Ecto neural progenitor cell (in vitro differentiated cells): Measurements from ENCODE around the gene NAA60.
"Not testable (repeated sequence)": the region's sequence is repeated elsewhere in the genome, so short reads cannot be mapped to it uniquely, and the experiment has no call there.

Experiments used
- DNase-seq: peaks from one replicate; pipeline ENCODE4 v3.0.0-alpha.2; 2018; ENCODE audit warnings: low spot score

The NAA60 gene

GRCh38 chr16:3511286-3512180 lies 68.1 kb downstream of the NAA60 start:
- no peak for DNase-seq

- no peak for DNase-seq
These were observed 70.6 kb downstream of the NAA60 start for GRCh38 chr16:3513892-3514583.

DNA sequence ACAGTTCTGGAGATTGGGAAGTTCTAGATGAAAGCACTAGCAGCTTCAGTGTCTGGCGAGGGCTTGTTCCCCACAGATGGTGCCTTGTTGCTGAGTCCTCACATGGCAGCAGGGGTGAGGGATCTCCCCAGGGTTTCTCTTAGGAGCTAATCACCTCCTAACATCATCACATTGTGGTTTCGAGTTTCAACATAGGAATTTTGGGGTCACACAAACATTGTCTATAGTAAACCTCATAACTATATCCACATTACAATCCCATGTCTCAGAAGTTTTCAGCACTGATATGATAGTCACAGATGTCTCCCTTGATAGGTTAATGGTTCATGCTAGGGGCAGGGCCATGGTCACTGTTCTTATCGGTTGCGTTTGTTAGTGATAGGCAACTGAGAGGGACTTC lies 71.1 kb downstream of the NAA60 start:
- no peak for DNase-seq

DNA sequence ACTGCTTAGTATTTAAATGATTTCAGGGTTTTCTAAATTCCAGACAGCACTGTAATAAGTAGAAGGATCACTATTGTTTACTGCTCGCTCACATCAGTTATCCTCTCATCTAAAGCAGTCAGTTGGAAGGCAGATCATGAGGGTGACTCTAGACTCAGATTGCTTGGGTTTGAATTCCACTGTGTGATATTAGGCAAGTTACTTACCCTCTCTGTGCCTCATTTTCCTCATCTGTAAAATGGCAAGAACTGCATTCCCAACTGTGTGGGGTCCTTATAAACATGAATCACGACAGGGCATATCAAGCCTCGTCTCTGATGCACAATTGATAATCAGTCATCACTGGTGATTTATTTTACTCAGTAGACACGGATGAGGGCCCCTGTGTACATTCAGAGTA lies 72.4 kb downstream of the NAA60 start:
- no peak for DNase-seq

DNA sequence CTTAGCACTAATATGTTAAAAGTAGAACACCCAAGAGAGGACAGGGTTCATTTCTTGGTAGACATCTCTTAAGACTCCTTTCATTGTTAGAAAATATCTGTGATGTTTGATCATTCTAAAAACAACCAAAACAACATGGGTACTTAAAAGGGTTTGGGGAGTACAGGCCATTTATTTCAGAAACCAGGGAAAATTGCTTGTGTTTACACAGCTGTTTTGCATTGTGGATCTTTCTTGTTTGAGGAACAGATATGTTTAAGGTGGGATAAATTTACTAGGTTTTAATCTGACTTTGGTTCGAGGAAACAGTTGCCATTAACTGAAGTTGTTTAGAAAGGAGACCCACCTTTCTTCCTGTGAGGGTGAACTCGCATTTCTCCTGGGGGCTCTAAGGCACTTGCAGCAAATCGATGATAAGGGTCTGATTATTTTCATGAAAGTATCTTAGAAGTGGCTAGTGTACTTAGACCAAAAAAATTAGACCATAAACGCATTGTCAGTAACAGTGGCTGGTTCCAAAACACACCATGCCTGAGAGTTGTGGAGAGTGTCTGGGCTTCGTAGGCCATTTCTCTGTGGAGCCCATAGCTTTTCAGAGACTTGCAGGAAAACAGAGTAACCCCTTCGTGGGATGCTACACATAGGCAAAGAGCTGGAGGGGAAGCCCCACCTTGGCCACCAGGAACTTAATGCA lies 75.0 kb downstream of the NAA60 start:
- no peak for DNase-seq

GRCh38 chr16:3518986-3519348 lies 75.5 kb downstream of the NAA60 start:
- DNase-seq = no peak

DNA sequence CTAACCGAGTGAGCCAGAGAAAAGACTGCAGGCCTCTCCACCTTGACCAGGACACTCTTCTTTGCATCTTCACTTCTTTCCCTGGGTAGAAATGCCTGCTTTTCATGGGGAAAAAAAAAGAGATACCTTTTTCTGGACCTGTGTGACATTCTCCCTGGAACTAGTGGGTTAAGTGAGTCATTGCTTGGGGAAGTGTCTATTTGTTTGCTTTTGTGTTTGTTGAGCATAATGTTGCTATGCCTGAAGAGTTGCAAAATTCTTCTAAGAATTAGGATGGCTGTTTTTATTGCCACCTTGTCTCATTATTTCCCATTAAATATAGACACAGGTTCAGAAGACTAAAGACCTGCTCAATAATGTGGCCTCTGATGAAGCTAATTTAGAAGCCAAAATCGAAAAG lies 76.1 kb downstream of the NAA60 start:
- DNase-seq = no peak

DNA sequence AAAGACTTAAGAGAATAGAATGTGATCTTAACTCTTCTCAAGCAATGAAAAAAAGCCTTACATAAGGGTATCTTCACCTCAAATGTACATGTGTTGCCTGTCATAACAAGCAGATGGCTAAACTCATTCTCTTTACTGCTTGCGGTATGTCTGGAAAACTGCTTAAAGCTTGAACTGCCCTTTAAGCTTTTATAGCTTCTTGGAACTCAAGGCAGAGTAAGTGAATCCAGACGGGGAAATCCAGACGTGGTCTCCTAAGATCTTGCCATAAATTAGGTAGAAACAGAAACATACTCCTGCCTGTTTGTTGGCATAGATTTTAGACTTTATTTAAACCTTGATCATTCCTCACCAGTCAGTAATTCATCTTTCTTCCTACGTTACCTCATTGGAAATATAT lies 76.9 kb downstream of the NAA60 start:
- no peak for DNase-seq

- no peak for DNase-seq
These were observed 77.4 kb downstream of the NAA60 start for GRCh38 chr16:3520841-3521240.

GRCh38 chr16:3523281-3523680 lies 79.8 kb downstream of the NAA60 start:
- DNase-seq = no peak

- no peak for DNase-seq
These were observed 82.5 kb downstream of the NAA60 start for GRCh38 chr16:3525951-3526350.

GRCh38 chr16:3527216-3527829 lies 83.8 kb downstream of the NAA60 start:
- not testable (repeated sequence) for DNase-seq

- DNase-seq = no peak
These were observed 84.9 kb downstream of the NAA60 start for GRCh38 chr16:3528406-3528805.

GRCh38 chr16:3529175-3529574 lies 85.7 kb downstream of the NAA60 start:
- no peak for DNase-seq

GRCh38 chr16:3530371-3530914 lies 87.0 kb downstream of the NAA60 start:
- DNase-seq = no peak

DNA sequence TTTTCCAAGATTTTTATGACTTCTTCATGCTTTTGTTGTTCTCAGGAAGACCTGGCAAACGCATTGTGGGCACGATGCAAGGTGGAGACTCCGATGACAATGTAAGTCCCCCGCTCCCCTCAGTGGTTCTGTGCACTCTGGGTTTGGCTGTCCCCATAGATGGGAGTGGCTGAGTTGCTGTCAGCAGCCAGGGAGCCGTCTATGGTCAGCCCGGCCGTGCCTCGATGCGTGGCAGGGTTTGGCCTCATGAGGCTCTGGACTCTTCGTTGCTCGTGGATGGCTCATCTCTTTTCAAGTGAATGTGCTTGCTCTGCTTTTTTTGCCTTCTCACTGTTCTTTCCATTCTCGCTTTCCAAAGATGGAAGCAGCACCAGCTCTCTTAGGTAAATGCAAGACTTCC lies 89.3 kb downstream of the NAA60 start:
- no peak for DNase-seq

DNA sequence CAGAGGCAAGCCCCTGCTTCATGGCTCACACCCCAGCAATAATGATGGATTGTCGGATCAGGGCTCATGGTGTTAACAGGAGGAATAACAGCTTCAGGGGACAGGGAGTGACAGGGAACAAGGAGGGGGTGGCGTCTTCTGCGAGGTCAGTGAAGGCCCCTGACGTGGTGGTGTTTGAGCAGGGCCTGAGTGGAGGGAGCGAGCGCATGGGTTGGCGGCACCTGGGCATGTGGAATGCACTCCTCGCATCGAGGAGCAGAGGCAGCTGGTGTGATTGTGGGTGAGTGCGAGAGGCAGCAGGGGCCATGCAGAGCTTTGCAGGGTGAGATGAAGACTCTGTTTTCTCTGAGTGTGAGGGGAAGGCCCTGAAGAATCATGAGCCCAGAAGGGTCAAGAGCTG lies 90.6 kb downstream of the NAA60 start:
- DNase-seq = no peak

DNA sequence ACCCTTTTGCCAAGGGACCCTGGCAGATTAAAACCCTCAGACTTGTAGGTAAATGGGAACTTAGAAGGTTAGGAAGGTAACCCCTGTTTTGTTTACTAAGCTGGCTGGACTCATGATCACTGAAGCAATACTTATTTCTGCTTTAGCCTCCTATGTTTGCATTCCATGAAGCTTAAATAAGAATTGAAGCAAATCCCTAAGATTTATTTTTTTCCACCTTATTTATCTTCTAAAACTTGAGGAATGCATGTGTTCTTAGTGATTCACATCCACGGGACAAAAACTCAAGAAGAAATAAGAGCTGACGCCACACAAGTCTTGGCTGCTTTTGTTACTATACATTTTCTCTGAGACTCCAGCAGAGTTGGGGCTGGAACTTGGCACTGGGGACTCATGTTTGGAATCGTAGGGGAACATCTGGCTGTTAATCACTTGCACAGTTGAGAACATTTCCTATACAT lies 92.8 kb downstream of the NAA60 start:
- no peak for DNase-seq
